NCI-H2081 treated with DMSO at 0.1 percent for 48 hours (cell line): ENCODE data around the gene ZBTB18.
"Not testable (repeated sequence)": the region's sequence is repeated elsewhere in the genome, so short reads cannot be mapped to it uniquely, and the experiment has no call there.

Experiments
- DNase-seq: peaks from one replicate; lab custom pipeline; 2025; lab: John Stamatoyannopoulos, UW

Gene ZBTB18

DNA sequence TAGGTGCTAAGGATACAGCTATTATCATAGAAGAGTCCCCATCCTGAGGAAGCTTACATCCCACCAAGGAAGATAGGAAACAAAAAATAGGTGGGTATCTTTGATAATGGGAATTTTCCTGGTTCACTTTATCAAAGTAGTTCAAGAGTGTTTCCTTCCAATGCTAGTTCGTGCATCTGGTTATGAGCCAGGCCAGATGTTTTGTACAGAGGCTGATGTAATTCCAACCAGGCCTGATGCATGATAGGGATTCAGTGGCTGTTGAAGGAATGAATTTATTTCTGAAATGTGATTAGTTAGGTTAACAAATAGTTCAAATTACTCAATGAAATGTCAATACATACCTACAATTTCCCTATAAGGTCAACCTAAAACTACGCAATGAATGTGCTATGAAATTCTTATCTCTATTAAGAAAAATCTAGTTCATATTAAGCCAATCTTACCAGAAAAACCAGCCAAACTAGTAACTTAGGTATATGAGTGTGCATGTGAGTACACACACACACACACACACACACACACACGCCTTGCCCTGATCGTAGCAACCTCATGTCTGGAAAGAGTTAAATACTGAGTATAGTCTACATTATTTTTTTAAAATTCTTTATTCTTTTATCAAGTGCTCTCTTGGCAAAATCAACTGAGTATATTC lies 9.5 kb upstream of the ZBTB18 start:
- DNase-seq = no peak

- no peak for DNase-seq
These were observed 8.8 kb upstream of the ZBTB18 start for GRCh38 chr1:244042293-244042692.

DNA sequence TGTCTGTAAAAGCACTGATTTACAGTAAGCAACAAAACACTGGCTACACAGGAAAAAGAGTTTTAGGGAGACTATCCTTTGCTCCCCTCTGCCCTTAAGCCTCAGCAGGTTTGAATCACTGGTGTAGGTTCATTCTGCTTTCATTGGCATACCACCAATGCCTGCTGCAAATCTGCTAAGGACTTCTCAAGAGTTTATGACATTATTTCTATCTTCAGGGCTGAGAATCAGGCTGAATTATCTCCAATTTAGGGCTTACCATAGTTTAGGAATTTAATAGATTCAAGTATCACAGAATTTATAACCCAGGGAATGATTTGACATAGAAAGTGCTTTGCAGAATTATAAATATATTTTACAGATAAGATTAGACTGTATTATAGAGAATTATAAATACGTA lies 6.7 kb upstream of the ZBTB18 start:
- no peak for DNase-seq

DNA sequence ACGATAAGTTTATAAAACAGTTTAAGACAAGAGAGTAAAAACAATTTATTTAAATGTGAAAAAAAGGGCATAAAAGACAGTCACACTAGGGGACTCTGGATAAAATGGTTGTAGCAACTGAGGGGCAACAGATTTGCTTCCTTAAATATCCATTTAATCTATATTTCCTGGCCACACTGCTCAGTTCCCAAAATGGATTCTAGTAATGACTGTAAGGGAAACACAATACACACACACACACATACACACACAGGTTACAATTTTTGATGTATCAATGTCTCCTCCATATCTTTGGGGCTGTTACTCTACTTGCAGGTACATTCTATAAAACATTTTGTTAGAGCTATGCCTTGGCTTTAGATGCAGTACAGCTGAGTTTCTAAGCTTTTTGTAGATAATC lies 4.8 kb upstream of the ZBTB18 start:
- not testable (repeated sequence) for DNase-seq

GRCh38 chr1:244046907-244047611 lies 4.0 kb upstream of the ZBTB18 start:
- no peak for DNase-seq

DNA sequence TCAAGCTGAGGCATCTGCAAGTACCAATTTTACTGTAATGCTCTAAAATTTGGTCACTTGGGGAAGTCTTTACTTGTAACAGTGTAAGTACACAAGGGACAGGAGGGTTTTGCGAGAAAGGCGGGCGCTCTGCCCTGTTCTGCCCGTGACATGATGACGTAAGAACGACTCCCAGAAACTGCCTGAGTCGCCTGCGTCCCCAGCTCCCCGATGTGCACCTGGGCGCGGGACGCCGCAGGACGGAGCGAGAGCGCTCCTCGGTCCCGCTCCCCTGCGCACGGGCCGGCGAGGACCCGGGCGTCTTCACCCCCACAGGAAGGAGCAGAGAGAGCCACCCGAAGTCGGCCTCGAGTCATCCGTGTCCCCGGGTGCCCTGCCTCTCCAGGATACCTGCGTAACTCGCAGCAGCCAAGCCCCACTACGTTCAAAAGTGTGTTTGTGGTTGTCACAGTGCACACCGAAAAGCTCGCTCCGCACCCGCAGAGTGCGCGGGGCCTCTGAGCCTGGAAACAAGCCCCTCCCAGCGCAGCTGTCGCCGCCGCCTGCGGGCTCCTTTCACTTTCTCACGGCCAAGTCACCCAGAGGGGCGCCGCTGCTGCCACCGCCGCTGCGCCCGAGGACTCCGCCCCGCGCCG lies 3.3 kb upstream of the ZBTB18 start:
- no peak for DNase-seq

GRCh38 chr1:244048256-244049161 lies 2.6 kb upstream of the ZBTB18 start:
- DNase-seq = peak; percentile 98

DNA sequence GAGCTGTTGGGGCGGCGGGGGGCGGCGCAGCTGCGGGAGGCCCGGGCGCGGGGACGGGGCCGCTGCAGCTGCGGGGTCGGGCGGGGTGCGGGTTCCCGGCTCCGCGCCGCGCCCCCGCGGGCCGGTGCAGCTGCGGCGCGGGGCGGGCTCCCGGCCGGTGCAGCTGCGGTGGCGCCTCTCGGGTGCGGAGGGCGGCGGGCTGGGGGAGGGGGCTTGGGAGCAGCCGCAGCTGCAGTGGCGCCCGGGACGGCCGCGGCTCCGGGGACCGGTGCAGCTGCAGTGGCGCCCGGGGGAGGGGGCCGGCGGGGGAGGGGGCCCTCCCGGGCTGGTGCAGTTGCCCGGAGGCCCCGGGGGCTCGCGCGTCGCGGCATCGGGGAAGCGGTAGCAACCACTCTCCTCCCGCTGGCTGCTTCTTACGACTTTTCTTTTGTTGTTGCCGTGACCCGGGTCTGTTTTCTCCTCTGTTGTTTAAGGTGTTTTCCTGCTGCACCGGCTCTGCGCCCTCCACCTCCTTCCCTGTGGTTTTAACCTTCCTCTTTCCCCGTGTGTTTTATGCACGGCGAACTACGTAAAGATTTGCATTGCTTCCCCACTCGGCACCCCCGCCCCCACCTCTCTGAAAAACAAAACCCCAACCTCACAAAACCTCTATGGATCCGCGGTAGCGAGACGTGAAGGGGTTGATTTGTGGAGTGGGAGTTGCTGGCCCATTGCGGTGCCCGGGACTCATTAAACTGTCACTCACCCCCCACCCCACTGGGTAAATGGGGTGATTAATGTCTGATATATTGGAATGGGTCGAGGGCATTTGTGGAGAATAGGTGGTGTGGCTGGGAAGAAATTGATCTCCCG lies 1.7 kb upstream of the ZBTB18 start:
- no peak for DNase-seq

DNA sequence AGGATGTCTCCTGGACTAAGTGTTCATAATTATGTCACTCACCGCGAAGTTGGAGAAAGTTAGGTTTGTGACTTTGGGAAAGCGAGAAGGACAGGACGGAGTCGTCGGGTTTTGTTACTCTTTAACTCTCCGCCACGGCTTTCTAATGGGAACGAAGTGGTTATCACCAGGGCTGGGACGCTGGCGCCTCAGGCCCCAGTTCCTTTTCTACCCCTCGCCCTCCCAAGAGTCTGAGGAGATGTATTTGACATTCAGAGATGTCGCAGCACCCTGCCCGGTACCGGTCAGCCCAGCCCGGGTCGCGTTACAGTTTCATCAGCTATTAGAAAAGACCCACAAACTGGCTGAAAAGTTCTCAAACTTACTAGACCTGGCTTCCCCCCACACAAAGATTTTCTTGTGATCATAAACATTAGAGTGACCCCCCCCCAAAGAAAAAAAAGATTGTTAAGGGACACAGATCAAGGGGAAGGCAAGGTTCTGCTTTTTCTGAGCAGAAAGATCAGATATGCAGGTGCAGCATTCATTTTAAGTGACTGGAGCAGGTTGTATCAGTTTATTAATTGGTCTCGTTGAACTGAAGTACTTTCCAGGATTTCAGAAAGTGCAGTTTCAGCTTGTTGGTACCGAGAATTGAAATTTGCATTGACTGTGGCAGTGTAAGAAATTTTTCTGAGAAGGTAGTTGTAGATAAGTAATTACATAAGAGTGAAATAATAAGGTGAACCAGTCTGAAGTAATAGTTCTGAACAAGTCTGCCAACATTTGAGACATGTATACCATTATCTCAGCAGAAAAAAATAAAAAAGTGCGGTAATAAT lies 859 bp upstream of the ZBTB18 start:
- DNase-seq = no peak

DNA sequence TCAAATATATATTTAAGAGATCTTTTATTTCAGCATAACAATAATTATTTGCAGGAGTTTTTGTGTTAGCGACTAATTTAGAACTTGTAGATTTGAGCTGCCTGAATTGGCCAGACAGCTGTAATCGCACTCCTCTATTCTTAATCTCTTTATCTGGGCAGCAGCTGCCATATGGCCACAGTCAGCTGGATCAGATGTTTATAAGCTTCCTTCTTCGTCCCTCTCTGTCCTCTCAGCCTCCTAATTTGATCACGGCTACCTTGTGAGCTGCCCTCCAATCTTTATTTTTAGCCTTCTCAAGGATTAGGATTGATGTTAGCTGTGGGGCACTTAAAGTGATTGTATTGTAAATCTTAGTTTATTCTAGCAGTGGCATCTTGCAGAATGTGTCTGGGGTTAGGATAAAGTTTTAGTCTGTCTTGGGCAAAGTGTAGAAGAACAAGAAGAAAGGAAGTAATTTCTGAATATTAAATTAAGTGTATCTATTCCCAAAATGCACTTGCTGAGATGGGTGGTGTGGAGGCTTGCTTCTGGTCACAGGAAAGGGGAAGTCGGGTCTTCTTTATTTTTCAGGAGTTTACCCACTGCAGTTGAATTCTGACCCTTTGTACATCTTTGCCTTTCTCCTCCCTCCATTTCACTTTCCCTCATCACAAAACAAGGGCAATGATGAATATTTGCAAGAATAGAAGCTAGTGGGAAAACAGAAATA lies 1.1 kb downstream of the ZBTB18 start:
- DNase-seq = no peak

- no peak for DNase-seq
These were observed 1.7 kb downstream of the ZBTB18 start for GRCh38 chr1:244052728-244053312.

GRCh38 chr1:244053831-244054230 lies 2.7 kb downstream of the ZBTB18 start:
- no peak for DNase-seq

GRCh38 chr1:244054247-244054923 lies 3.3 kb downstream of the ZBTB18 start:
- DNase-seq = no peak

DNA sequence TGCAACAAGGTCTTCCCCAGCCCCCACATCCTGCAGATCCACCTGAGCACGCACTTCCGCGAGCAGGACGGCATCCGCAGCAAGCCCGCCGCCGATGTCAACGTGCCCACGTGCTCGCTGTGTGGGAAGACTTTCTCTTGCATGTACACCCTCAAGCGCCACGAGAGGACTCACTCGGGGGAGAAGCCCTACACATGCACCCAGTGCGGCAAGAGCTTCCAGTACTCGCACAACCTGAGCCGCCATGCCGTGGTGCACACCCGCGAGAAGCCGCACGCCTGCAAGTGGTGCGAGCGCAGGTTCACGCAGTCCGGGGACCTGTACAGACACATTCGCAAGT lies 3.8 kb downstream of the ZBTB18 start:
- DNase-seq = no peak

GRCh38 chr1:244056577-244056976 lies 5.5 kb downstream of the ZBTB18 start:
- DNase-seq = no peak

DNA sequence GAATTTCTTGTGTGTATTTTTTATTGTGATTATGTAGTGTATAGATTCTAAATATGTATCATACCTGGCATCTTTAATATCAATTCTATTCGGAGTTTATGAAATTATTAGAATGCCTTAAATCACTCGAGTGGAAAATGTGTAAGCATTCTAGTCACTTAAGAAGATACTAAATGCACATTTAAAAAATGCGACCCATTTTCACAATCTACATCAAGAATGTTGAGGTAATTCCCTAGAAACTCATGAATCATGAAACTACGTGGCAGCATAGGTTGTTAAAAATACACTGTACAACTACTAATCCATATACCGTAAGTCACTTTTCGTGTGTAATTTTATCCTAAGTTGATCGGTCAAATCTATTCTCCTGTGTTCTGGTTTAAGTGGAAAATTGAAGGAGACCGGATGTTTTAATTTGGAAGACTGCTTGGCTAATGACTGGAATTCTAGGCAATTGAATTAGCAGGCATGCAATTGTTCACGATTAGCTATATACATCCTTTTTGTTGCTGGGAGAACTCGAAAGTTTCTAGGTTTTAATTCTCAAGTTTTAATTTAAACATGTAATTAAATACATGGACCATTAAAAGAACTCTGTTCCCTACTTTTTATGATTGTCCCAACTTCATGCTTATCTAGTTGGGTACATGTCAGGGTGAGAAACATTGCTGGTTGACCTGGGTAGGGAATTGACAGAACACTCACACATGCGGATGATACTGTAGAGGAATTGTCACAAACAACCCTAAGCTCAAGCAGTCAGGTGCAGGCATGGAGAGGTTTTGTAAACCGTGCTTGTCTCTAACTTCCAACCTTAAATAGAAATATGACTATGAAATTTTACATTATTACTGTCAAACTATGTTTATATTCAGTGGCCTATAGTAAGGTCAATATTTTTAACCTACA lies 6.6 kb downstream of the ZBTB18 start:
- DNase-seq = no peak

DNA sequence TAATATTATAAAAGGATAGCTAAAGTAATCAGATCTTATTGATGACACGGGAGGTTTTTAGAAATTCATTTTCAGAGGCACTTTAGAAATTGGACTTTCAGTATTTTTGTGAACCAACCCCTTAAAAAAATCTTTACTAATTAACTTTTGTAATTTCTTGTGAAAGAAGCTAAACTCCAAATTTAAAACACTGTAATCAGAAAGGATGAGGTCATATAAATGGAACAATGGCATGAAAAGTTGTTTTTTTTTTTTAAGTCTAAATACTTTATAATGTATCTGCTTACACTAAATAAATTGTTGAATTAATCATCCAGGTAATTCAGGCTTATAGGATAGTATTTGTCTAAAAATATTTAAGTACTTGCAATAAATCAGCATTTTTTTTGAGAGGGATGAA lies 9.0 kb downstream of the ZBTB18 start:
- no peak for DNase-seq

- DNase-seq = no peak
These were observed 9.6 kb downstream of the ZBTB18 start for GRCh38 chr1:244060686-244061085.
